SK-N-SH treated with all-trans-retinoic acid at 6 μM for 48 hours (cell line): ENCODE measurements around the gene DUSP16.
"Not testable (repeated sequence)": the region's sequence is repeated elsewhere in the genome, so short reads cannot be mapped to it uniquely, and the experiment has no call there.

Experiments used
- ATAC-seq: fragments of 200-7000 bp; cut with Tn5 transposase; 3 replicates; pipeline ENCODE4 v1.9.1; 2020; ENCODE audit warnings: mild to moderate bottlenecking, moderate library complexity
- ARNTL ChIP-seq: fragments of 450-650 bp; formaldehyde crosslinking; IDR thresholded peaks from 2 replicates; pipeline ENCODE4 v1.5.0; 2020; ENCODE audit warnings: low read depth, mild to moderate bottlenecking, moderate library complexity, borderline replicate concordance
- BACH2 ChIP-seq: fragments of 250-450 bp; sonication (Bioruptor Pico); IDR thresholded peaks from 2 replicates; pipeline ENCODE4 v1.9.0; 2021; ENCODE audit warnings: mild to moderate bottlenecking, borderline replicate concordance
- CREB5 ChIP-seq: fragments of 250-450 bp; sonication (Bioruptor Pico); IDR thresholded peaks from 2 replicates; pipeline ENCODE4 v1.5.1; 2020; ENCODE audit warnings: low read depth, mild to moderate bottlenecking, moderate library complexity
- CSDC2 ChIP-seq: fragments of 250-450 bp; sonication (Bioruptor Pico); IDR thresholded peaks from 2 replicates; pipeline ENCODE4 v1.5.0; 2020; ENCODE audit warnings: mild to moderate bottlenecking, moderate library complexity
- ESRRG ChIP-seq: fragments of 250-450 bp; sonication (Bioruptor Pico); IDR thresholded peaks from 2 replicates; pipeline ENCODE4 v1.6.1; 2021; ENCODE audit warnings: mild to moderate bottlenecking
- GLIS3 ChIP-seq: fragments of 250-450 bp; sonication (Bioruptor Pico); IDR thresholded peaks from 2 replicates; pipeline ENCODE4 v1.5.0; 2020; ENCODE audit warnings: mild to moderate bottlenecking, moderate library complexity
- ISL1 ChIP-seq: fragments of 250-450 bp; sonication (Bioruptor Pico); IDR thresholded peaks from 2 replicates; pipeline ENCODE4 v2.1.2; 2022; ENCODE audit warnings: mild to moderate bottlenecking, moderate library complexity
- OSR1 ChIP-seq: fragments of 250-450 bp; sonication (Bioruptor Pico); IDR thresholded peaks from 2 replicates; pipeline ENCODE4 v1.8.0; 2022; ENCODE audit warnings: moderate library complexity, mild to moderate bottlenecking, inconsistent platforms
- PPARA ChIP-seq: fragments of 250-450 bp; sonication (Bioruptor Pico); IDR thresholded peaks from 2 replicates; pipeline ENCODE4 v1.5.0; 2020; ENCODE audit warnings: mild to moderate bottlenecking, borderline replicate concordance
- SNAI2 ChIP-seq: fragments of 250-450 bp; sonication (Bioruptor Pico); IDR thresholded peaks from 2 replicates; pipeline ENCODE4 v1.5.0; 2020; ENCODE audit warnings: mild to moderate bottlenecking, moderate library complexity
- TCF4 ChIP-seq: fragments of 250-450 bp; sonication (Bioruptor Pico); IDR thresholded peaks from 2 replicates; pipeline ENCODE4 v1.8.0; 2021; ENCODE audit warnings: mild to moderate bottlenecking, moderate library complexity, borderline replicate concordance
- TOX ChIP-seq: fragments of 250-450 bp; sonication (Bioruptor Pico); IDR thresholded peaks from 2 replicates; pipeline ENCODE4 v1.8.0; 2021; ENCODE audit warnings: mild to moderate bottlenecking, moderate library complexity, borderline replicate concordance
- ZC3H10 ChIP-seq: fragments of 250-450 bp; sonication (Bioruptor Pico); IDR thresholded peaks from 2 replicates; pipeline ENCODE4 v1.5.1; 2021; ENCODE audit warnings: mild to moderate bottlenecking, moderate library complexity
- ZFP30 ChIP-seq: fragments of 450-650 bp; formaldehyde crosslinking; IDR thresholded peaks from 2 replicates; pipeline ENCODE4 v1.5.0; 2022; ENCODE audit warnings: mild to moderate bottlenecking, moderate library complexity
- ZNF565 ChIP-seq: fragments of 450-650 bp; formaldehyde crosslinking; conservative IDR thresholded peaks from 2 replicates; pipeline ENCODE4 v1.5.0; 2020; ENCODE audit warnings: low read depth, mild to moderate bottlenecking, moderate library complexity
- ZNF8 ChIP-seq: fragments of 450-650 bp; formaldehyde crosslinking; IDR thresholded peaks from 2 replicates; pipeline ENCODE4 v1.5.0; 2020; ENCODE audit warnings: mild to moderate bottlenecking, moderate library complexity
- TF ChIP-seq, protein P1 (sequence below): fragments of 250-450 bp; sonication (Bioruptor Pico); IDR thresholded peaks from 2 replicates; pipeline ENCODE4 v1.5.1; 2021; ENCODE audit warnings: mild to moderate bottlenecking, moderate library complexity
- TF ChIP-seq, protein P2 (sequence below): fragments of 250-450 bp; sonication (Bioruptor Pico); IDR thresholded peaks from 2 replicates; pipeline ENCODE4 v1.8.0; 2020; ENCODE audit warnings: mild to moderate bottlenecking, moderate library complexity, borderline replicate concordance

DUSP16 gene

DNA sequence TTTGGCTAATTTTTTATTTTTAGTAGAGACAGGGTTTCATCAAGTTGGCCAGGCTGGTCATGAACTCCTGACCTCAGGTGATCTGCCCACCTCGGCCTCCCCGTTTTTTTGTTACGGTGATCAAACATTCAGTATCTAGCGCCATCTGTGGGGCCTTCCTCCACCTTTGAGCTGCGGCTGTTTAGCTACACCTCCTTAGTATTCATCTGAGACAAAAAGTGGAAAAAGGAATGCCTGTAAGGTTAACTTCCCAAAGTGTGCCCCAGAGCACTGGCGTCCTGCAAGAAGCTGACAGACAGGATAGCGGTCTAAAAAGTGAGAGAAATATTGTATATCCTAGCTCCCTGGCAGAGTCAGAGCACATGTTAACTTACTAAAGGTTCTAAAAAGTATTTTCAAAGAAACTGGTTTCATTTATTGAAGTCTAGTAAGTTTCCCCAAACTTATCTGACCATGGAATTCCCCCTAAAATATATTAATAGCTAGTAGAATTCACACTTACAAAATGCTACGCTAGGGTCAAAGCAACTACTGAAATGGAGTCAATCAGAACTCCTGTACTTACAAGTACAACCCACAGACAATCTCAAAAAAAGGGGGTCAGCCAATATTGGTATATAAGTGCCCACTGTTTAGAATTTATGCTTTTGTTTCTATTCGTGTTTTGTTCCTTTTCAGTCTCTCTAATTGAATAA is 59.1 kb downstream of the DUSP16 start (continued):
- TF ChIP-seq ZNF8 (no peak), CSDC2 (CRISPR knock-in tag) (no peak)
- TF ChIP-seq, protein P1, sequence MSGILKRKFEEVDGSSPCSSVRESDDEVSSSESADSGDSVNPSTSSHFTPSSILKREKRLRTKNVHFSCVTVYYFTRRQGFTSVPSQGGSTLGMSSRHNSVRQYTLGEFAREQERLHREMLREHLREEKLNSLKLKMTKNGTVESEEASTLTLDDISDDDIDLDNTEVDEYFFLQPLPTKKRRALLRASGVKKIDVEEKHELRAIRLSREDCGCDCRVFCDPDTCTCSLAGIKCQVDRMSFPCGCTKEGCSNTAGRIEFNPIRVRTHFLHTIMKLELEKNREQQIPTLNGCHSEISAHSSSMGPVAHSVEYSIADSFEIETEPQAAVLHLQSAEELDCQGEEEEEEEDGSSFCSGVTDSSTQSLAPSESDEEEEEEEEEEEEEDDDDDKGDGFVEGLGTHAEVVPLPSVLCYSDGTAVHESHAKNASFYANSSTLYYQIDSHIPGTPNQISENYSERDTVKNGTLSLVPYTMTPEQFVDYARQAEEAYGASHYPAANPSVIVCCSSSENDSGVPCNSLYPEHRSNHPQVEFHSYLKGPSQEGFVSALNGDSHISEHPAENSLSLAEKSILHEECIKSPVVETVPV: no peak
- TF ChIP-seq, protein P2, sequence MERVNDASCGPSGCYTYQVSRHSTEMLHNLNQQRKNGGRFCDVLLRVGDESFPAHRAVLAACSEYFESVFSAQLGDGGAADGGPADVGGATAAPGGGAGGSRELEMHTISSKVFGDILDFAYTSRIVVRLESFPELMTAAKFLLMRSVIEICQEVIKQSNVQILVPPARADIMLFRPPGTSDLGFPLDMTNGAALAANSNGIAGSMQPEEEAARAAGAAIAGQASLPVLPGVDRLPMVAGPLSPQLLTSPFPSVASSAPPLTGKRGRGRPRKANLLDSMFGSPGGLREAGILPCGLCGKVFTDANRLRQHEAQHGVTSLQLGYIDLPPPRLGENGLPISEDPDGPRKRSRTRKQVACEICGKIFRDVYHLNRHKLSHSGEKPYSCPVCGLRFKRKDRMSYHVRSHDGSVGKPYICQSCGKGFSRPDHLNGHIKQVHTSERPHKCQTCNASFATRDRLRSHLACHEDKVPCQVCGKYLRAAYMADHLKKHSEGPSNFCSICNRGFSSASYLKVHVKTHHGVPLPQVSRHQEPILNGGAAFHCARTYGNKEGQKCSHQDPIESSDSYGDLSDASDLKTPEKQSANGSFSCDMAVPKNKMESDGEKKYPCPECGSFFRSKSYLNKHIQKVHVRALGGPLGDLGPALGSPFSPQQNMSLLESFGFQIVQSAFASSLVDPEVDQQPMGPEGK (CRISPR knock-in tag): no peak

DNA sequence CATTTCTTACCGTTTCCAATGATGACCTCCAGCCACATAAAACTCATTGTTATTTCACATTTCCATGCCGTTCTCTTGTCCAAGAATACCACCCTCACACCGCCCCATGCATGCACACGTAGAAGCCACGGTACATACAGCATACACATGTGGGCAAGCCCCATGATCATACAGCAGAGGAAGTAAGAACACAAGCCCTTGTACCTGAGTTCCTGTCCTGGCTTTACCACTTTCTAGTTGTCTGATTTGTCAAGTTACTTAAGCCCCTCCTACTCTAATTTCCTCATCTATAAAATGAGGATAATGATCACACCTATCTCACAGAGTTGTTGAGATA is 59.9 kb downstream of the DUSP16 start:
- no peak for TF ChIP-seq ZC3H10 (CRISPR knock-in tag)
- no peak for ATAC-seq

DNA sequence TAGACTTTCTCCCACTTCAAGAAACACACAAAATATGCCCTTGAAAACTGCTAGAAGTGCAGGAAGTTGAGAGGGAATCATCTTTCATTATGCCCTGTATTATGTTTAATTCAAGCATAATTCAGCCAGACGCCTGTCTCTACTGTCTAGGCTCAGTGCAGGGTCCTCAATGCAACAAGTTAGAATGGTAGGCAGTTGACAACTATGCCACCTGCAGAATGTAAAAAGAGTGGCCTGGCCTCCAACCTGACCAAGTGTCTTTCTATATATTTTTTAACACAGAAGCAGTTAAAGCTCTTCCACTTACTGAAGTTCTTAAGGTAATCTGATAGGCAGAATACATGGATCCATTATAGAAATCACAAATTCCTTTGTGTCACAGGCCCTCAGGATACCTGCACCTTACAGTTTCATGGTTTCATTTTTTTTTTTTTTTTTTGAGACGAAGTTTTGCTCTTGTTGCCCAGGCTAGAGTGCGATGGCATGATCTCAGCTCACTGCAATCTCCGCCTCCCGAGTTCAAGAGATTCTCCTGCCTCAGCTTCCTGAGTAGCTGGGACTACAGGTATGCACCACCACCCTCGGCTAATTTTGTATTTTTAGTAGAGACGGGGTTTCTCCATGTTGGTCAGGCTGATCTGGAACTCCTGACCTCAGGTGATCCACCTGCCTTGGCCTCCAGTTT is 60.4 kb downstream of the DUSP16 start:
- not testable (repeated sequence) for ATAC-seq

DNA sequence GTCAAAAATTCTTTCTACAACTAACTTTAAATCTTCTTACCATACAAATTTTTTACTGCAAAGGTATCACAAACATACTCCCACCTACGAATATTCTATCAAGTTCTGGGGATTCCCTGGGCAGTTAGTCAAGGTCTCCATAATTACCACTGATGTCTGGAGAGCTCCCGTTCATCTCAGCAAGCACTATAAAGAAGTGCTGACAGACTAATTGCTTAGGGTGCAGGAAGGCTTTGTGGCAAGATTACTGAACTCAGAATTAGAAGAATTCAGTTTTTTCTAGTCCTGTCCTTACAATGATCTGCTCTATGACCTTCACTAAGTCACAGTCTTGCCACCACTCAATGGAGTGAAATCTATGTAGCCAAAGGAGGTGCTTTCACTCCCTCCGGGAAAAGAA is 61.5 kb downstream of the DUSP16 start:
- no peak for ATAC-seq
- TF ChIP-seq SNAI2: no peak
- TF ChIP-seq, all 23 proteins: peak for 0

DNA sequence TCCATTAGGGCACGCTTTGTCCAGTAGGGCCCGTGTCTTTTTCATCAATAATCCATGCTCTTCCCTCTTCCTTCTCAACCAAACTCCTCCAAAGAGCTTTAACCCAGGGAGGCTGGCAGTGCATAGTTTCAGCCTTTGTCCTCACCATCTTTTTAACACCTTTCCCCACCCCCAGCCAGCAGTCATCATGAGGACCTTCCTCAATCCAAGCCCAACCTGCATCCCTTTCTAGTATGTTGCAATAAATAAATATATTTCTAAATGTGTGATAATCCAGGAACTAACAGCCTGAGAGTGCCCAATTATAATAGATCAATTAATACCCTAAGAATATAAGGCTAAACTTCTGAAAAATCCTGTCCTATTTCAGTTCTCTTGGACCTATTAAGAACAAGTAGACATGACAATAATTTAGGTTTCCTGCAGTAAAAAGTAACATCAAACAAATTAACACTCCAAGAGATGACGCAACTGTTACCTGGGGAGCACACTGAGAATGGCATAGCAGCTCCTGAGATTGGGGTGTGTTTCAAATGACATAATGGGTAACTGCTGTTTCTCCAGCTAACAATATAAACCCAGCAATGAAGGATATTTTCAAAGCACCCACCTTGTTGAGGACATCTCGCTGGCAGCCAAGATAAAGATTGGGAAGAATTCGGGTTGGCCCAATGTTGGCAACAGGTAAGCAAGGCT is 62.6 kb downstream of the DUSP16 start:
- no peak for ATAC-seq
- TF ChIP-seq ARNTL (CRISPR knock-in tag) (no peak), ZNF8 (no peak), TCF4 (CRISPR knock-in tag) (no peak), TOX (CRISPR knock-in tag) (no peak), ZC3H10 (CRISPR knock-in tag) (no peak), GLIS3 (no peak), CREB5 (CRISPR knock-in tag) (no peak), ZFP30 (CRISPR knock-in tag) (no peak), ZNF565 (no peak), PPARA (CRISPR knock-in tag) (no peak), SNAI2 (no peak), OSR1 (no peak), BACH2 (CRISPR knock-in tag) (no peak), ESRRG (CRISPR knock-in tag) (no peak), ISL1 (CRISPR knock-in tag) (no peak)
- TF ChIP-seq, protein P2 (CRISPR knock-in tag): no peak
- TF ChIP-seq, protein P1: no peak
